Measurements from ENCODE around the gene LETM1. TPM values are rescaled to one million over a fixed set of nuclear protein-coding genes. Genes with fewer than 3 reads are reported as not detected.

The LETM1 gene
- total RNA-seq, 3 donors from 2014 or later: 31.0 to 42.9 (median 32.5) TPM

GRCh38 chr4:1800805-1801204 lies 55.2 kb downstream of the LETM1 start:
- intact Hi-C loops (cut with DNase I; ENCODE audit: low total_unique reads): no loop called here
- no peak overlapping the region for H3K4me3 ChIP-seq
- no peaks in the 10 kb centered on the region for H3K36me3 ChIP-seq
- H3K27me3 ChIP-seq: peaks cover under 1 to 35% of the 10 kb centered on the region in 2 donors
- H3K4me1 ChIP-seq: no peaks in the 10 kb centered on the region
- TF ChIP-seq POLR2AphosphoS5 (IDR thresholded peaks at IDR 0.05) (no peak), POLR2A (IDR thresholded peaks at IDR 0.05) (no peak), CTCF (IDR thresholded peaks at IDR 0.05) (no peak)
- no peak for DNase-seq (ENCODE audit: low spot score in 2 of 2)
- no peak overlapping the region for H3K27ac ChIP-seq
- H3K9me3 ChIP-seq: no peaks in the 10 kb centered on the region

GRCh38 chr4:1799387-1800375 lies 56.3 kb downstream of the LETM1 start:
- peaks cover 8 to 47% of the 10 kb centered on the region in 2 donors for H3K27me3 ChIP-seq
- no peak overlapping the region for H3K4me3 ChIP-seq
- no peak for DNase-seq (ENCODE audit: low spot score in 2 of 2)
- H3K9me3 ChIP-seq: no peaks in the 10 kb centered on the region
- intact Hi-C loops (cut with DNase I; ENCODE audit: low total_unique reads): loop anchor here (5.0 to 10.0 kb wide), 2 partner anchors 145 to 1267 kb away; no protein-coding TSS in a partner anchor
- no peaks in the 10 kb centered on the region for H3K36me3 ChIP-seq
- H3K27ac ChIP-seq: no peak overlapping the region
- no peak for TF ChIP-seq CTCF (IDR thresholded peaks at IDR 0.05)
- no peak for TF ChIP-seq POLR2A (IDR thresholded peaks at IDR 0.05)
- no peak for TF ChIP-seq POLR2AphosphoS5 (IDR thresholded peaks at IDR 0.05)
- H3K4me1 ChIP-seq: peaks cover 6 to 7% of the 10 kb centered on the region in 2 donors

DNA sequence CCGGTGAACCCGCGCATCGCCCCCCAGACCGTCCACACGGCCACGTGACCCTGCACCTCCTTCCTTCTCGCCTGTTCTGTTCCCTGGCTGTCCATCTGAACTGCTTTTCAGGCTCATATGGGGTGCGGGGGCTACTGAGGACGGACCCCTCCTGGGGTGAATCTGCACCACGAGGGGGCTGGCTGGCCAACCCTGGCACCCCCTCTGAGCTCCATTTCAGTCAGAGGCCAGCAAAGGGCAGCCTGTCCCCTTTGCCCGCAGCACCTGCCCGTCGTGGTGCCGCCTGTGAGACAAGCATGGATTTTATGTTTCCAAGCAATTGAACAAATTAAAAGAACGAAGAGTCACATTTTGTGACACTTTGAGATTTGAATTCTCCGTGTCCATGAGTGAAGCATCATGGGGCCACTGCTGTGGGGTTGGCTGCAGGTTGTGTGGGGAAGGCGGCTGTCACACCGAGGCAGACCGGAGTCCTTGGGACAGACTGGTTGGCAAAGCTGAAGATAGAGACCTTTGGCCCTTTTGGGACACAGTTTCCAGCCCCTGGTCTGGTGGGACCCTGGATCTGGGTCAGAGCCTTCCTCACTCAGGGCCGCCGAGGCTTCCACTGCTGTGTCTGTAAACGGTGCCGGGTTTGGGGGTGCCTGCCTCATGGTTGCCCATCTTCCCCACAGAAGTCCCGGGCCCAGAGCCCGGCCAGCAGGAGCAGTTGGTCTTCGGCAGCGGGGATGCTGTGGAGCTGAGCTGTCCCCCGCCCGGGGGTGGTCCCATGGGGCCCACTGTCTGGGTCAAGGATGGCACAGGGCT lies 57.2 kb downstream of the LETM1 start:
- Histone ChIP-seq H3K4me3 (no peak overlapping the region), H3K9me3 (no peaks in the 10 kb centered on the region), H3K4me1 (peaks cover 14 to 15% of the 10 kb centered on the region in 2 donors), H3K36me3 (no peaks in the 10 kb centered on the region), H3K27ac (no peak overlapping the region), H3K27me3 (peaks cover 16 to 55% of the 10 kb centered on the region in 2 donors)
- intact Hi-C loops (cut with DNase I; ENCODE audit: low total_unique reads): loop anchor here (5.0 to 10.0 kb wide), 2 partner anchors 144 to 1266 kb away; no protein-coding TSS in a partner anchor
- no peak for TF ChIP-seq POLR2AphosphoS5 (IDR thresholded peaks at IDR 0.05)
- no peak for TF ChIP-seq CTCF (IDR thresholded peaks at IDR 0.05)
- TF ChIP-seq POLR2A (IDR thresholded peaks at IDR 0.05): no peak
- DNase-seq (ENCODE audit: low spot score in 2 of 2): no peak

GRCh38 chr4:1797861-1798579 lies 57.9 kb downstream of the LETM1 start:
- Histone ChIP-seq H3K27me3 (peaks cover 16 to 55% of the 10 kb centered on the region in 2 donors), H3K9me3 (no peaks in the 10 kb centered on the region), H3K4me1 (peaks cover 14 to 17% of the 10 kb centered on the region in 2 donors), H3K4me3 (no peak overlapping the region), H3K36me3 (no peaks in the 10 kb centered on the region), H3K27ac (no peak overlapping the region)
- TF ChIP-seq CTCF (IDR thresholded peaks at IDR 0.05) (no peak), POLR2AphosphoS5 (IDR thresholded peaks at IDR 0.05) (no peak), POLR2A (IDR thresholded peaks at IDR 0.05) (no peak)
- intact Hi-C loops (cut with DNase I; ENCODE audit: low total_unique reads): loop anchor here (5.0 to 10.0 kb wide), 2 partner anchors 143 to 1266 kb away; no protein-coding TSS in a partner anchor
- DNase-seq (ENCODE audit: low spot score in 2 of 2): no peak
